Inflammatory macrophage (primary cell): ENCODE results near the gene CHD9NB.
"Not testable (repeated sequence)": the region's sequence is repeated elsewhere in the genome, so short reads cannot be mapped to it uniquely, and the experiment has no call there.

ENCODE experiments used
- DNase-seq, 2 donors: peaks; one replicate each; pipeline ENCODE4 v3.0.0-alpha.2; 2020 to 2022

Gene CHD9NB

GRCh38 chr16:53055541-53056391, 3.1 kb upstream of the CHD9NB start:
- peak; percentile 57 to 71 for DNase-seq

DNA sequence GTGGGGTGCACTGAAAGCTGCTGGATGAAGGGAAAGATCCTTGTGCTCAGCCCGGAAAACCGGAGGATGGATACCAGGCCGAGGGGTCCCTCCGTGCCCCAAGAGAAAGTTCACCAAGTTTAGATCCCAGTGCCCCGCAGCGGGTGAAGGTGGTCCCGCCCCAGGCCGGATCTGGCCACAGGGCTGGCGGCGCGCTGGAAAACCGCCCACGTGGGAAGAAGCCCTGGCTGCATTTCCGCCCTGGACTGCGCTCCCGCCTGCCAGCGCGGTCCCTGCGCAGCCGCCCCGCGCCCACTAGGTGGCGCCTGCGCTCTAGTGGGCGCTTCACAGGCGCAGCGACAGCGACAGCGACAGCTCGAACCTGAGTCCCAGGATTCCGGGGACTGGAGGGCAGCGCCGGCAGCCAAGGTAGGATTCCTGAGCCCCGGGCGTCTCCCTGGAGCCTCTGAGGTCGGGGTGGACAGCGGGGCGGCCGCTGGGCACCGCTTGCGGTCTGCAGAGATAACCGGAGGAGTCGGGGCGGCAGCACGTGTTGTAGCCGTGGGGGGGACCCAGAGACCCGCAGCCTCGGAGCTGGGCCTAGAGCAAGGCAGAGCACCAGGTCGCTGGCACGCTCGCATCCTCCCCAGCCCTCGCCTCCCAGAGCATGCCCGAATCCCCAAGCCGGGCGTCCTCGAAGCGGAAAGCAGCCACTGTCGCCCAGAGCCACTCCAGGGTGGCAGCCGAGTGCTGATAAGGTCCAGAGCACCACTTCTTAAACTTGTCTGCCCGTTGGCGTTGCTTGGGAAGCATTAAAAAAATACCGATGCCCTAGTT, 2.2 kb upstream of the CHD9NB start, which contains the start of gene CHD9:
Gene CHD9, plus strand, starts transcription at position 322 of the 816 bp plus-strand sequence. CDS start 101,099 bp downstream, outside the sequence.
- peak; percentile 86 to 90 for DNase-seq

DNA sequence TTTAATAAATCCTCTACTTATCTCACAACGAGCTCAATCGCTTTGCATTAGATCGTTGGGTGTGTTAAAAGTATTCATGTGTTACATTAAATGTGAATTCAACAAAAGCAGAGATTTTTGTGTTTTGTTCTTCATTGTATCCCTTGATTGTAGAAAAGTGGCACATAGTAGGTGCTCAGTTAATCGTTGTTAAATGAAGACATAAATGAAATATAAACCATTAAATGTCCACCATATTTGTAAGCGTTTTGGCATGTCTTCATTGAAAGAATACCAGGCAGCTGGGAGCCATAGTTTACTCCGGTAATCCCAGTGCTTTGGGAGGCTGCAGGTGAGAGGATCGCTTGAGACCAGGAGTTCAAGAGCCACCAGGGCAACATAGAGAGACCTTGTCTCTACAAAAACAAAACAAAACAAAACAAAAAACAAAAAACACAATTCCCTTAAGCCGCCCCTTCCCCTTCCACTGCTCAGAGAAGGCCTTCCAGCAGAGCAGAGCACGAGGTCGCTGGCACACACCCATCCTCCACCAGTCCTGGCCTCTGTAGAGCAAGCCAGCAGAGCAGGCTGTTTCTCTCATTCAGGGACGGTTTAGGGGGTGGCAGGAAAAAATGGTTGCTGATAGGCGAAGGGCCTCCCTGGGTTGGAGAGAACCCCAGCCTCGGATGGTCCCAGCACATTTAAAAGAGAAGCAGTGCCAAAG, 1.4 kb upstream of the CHD9NB start:
- peak; percentile 17 to 43 for DNase-seq

DNA sequence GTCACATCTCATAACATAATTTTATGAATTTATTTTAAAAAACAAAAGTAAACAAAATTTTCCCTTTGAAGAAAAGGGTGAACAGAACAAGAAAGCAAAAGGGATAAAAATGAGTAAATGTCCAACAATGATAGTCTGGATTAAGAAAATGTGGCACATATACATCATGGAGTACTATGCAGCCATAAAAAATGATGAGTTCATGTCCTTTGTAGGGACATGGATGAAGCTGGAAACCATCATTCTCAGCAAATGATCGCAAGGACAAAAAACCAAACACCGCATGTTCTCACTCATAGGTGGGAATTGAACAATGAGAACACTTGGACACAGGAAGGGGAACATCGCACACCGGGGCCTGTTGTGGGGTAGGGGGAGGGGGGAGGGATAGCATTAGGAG, 1.4 kb downstream of the CHD9NB start:
- not testable (repeated sequence) for DNase-seq

GRCh38 chr16:53048139-53048915, 4.4 kb downstream of the CHD9NB start:
- no peak for DNase-seq

- DNase-seq: not testable (repeated sequence)
Observed at GRCh38 chr16:53047515-53047914, 5.2 kb downstream of the CHD9NB start.

- DNase-seq: no peak
Observed at GRCh38 chr16:53045341-53046220, 7.1 kb downstream of the CHD9NB start.

DNA sequence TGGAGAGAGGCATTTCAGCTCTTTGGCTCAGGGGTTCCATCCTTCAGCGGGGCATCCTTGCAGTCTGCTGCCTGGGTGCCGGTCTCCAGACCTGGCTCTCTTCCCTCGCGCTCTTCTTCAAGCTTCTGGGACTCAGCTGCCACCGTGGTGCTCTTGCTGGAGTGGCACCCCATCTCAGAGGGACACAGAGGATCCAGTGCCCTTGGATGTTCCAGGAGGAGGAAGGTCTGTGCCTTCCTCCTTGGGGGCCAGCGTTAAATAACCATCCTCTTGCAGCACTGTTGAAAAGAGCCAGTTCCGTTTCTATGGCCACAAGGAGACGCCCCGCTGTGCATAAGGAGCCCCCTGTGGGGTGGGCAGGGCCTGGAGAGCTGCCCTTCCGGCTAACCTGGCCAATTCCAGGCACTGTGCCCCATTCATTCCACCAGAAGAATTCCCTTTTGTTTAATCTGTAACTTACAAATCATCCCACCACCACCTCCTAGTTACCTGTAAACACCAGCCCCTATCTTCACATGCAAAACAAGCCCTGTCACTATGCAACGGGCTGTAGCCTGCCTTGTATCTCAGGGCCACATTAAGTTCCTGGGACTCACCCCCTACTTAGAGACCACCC, 8.6 kb downstream of the CHD9NB start:
- no peak for DNase-seq

DNA sequence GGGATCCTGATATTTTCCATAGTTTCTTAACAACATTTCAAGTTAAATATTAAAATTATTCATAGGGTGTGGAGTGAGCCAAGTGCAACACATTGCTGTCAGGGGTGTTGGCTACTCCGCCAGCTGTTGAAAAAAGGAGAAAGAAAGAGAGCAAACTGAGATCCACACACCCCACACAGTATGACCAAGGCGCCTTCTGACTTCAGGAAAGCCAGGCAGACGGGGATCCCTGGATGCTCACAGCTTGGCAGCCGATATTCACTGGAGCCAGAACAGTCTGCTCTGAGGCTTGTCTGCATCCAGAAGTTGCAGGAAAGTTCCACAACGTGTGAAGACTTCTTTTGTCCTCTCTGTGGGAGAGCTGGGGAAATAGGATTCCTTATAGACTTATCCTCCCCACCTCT, 9.3 kb downstream of the CHD9NB start:
- no peak for DNase-seq

DNA sequence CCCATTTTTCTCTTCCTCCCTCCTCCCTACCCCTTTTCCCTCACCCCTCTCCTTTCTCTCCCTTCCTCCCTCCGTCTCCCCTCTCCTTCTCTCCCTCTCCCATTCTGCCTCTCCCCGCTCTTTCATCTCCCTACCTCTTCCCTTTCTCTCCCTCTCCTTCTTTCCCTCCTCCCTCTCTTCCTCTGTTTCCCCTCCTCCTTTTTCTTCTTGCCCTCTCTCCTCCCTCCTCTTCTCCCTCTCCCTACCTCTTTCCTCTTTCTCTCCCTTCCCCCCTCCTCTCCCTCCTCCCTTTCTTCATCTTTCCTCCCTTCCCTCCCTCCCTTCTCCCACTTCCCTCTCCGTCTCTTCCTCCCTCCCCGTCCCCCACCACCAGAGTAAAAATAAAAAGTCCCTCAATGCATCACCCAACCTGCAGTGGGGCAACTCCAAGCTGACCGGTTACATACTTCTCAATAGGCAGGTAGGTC, 10.4 kb downstream of the CHD9NB start:
- no peak for DNase-seq

DNA sequence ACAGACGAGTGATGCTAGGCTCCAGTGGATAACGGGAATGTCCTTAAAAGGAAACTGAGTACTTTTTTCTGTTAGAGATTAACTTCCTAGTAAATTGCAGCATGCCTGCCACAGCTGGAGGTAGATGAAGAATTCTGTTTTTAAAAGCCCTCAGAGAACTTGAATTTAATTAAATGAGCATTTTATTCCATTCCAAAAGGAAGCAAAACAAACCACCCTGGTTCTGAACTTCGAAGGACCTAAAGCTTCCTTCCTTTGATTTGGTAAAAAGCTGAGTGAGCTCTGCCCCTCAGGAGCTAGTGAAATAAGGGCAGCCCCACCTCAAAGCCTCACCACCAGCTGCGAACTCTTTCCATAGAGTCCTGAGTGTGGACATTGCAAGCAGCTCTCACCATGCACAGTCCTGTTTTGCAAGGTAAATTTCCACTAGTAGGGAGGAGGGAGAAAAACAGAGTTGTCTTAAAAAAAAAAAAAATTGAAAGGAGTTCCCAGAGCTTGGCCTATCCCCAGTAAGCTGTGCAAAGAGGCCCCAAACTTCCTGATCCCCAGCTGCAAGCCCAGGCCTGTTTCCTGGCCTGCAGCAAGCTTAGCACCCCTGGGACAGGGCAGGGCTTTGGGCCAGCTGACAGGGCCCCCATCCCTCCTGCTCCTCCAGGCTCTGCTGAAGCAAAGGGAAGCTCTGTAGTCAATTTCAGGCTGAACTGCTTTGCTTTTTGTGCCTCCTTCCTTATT, 11.2 kb downstream of the CHD9NB start:
- DNase-seq: peak; percentile 15 to 39

GRCh38 chr16:53040788-53041187, 11.9 kb downstream of the CHD9NB start:
- no peak for DNase-seq

DNA sequence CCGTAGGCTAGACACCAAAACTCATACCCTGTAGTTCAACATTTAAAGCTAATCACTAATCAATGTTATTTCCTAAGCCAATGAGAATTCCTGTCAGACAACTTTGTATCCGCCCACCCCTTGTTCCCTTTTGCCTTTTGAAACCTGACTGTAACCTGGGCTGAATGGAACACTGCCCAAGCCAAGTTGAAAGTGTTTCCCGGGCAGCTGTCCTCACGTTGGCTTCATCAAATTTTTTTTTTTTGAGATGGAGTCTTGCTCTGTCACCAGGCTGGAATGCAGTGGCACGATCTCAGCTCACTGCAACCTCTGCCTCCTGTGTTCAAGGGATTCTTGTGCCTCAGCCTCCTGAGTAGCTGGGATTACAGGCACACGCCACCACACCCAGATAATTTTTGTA, 16.0 kb downstream of the CHD9NB start:
- not testable (repeated sequence) for DNase-seq

- DNase-seq: no peak
Observed at GRCh38 chr16:53036066-53036465, 16.6 kb downstream of the CHD9NB start.

DNA sequence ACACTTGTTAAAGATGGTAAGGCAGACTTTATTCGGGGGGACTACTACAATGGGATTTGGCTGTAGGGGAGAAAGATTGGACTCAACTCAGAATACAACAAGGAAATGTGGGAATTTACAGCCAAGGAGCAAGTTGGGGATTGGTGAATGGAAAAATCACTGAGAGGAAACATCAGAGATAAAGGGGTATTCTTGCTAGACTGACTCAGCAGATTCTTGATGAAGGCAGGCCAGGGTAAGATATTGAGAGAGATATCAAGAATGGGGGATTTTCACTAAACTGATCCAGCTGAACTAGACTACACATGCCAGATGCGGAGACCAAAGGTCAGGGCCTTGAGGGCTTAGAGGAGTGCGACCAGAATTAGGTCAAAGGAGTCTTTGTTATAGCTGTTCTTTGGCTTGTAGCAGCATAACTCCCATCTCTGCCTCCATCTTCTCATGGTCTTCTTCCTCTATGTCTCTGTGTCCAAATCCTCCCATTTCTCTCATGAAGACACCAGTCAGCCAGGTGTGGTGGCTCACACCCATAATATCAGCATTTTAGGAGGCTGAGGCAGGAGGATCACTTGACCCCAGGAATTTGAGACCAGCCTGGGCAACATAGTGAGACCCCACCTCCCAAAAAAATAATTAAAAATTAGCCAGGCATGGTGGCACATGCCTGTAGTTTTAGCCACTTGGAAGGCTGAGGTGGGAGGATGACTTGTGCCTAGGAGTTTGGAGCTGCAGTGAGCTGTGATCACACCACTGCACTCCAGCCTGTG, 17.3 kb downstream of the CHD9NB start:
- DNase-seq: no peak

- no peak for DNase-seq
Observed at GRCh38 chr16:53034306-53034705, 18.4 kb downstream of the CHD9NB start.

- DNase-seq: no peak
Observed at GRCh38 chr16:53031323-53031942, 21.3 kb downstream of the CHD9NB start.

- no peak for DNase-seq
Observed at GRCh38 chr16:53029971-53030370, 22.7 kb downstream of the CHD9NB start.
